H54 (cell line): Measurements from ENCODE around the gene AHI1.
"Not testable (repeated sequence)": the region's sequence is repeated elsewhere in the genome, so short reads cannot be mapped to it uniquely, and the experiment has no call there.

ENCODE experiments used
- DNase-seq: peaks from one replicate; pipeline ENCODE4 v3.0.0; 2011; ENCODE audit warnings: low spot score, mixed read lengths; ENCODE audit not compliant: insufficient read length
- FAIRE-seq: peaks from 3 replicates; lab custom pipeline; 2011; peaks lifted over from hg19 to GRCh38; lab: Jason Lieb, UNC
- POLR2A ChIP-seq: IDR thresholded peaks from 2 replicates; pipeline ENCODE4 v1.6.1; 2011; ENCODE audit warnings: low read depth, mild to moderate bottlenecking, low read length

AHI1 gene

DNA sequence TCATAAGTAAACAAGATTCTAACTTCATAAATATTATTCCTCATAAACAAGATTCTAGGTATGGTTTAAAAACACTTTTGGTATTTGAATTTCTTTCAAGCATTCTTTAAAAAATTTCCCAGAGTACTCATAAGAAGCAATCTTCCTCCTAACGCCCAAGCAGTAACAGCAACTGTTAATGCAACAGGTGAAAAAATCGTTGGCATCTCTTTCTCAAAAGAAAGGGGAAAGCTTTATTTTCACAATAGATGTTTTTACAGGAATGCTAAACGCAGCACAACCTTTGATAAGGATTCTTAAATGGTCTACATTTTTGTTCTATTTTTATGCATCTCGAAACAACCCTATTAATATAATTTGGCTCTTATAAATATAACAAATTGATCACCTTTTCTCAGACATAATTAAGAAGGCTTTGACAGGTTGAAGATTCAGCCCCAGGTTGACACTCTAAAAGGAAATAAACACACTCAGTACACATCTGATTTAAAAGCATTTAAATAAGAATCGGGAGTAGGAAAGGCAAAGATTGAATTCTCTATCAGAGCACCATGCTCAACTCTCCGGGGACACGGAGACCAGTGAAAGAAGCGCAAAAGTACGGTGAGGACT lies 634 bp downstream of the AHI1 start:
- no peak for DNase-seq
- FAIRE-seq = no peak
- no peak for TF ChIP-seq POLR2A

DNA sequence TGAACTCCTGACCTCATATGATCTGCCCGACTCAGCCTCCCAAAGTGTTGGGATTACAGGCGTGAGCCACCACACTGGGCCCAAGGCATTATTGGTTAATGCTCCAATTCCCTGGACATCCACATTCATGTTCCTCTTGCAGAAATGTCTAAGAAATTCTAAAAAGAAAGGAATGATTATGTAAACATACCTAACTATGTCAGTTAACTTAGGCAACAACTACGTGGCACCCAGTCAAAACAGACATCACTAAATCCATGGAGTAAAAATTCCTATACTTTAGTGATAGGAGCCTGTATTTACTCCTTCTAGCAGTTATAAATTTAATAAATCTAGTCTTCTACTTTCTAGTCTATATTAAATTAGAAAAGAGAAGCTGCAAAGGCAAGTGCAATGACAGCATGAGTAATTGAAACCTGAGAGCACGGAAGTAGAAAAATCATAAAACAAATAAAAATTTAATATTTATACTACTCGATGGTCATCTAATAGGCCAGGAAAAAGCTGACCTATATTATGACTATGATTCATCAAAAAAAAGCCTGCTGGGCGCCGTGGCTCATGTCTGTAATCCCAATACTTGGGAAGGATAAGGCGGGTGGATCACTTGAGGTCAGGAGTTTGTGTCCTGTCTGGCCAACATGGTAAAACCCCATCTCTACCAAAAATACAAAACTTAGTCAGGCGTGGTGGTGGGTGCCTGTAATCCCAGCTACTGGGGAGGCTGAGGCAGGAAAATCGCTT lies 4.2 kb downstream of the AHI1 start:
- no peak for FAIRE-seq
- no peak for TF ChIP-seq POLR2A
- no peak for DNase-seq

DNA sequence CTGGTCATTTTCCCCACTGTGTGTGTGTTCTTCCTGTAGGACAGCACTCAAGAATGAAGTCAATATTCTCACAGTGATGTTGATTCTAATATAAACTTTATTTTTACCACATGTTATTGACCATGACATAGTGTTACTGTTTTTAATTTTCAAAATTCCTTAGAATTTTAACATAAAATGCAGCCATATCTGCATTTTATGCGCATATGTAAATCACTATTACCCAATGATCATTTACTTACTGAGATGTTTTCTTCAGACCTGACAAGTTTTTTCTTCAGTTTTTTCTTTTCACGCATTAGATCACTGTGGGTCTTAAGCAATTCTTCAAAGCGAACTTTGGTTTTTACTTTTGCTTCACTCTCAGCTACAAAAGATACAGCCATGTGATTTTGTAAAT lies 7.2 kb downstream of the AHI1 start:
- DNase-seq (no peak), FAIRE-seq (no peak)
- TF ChIP-seq POLR2A = no peak

DNA sequence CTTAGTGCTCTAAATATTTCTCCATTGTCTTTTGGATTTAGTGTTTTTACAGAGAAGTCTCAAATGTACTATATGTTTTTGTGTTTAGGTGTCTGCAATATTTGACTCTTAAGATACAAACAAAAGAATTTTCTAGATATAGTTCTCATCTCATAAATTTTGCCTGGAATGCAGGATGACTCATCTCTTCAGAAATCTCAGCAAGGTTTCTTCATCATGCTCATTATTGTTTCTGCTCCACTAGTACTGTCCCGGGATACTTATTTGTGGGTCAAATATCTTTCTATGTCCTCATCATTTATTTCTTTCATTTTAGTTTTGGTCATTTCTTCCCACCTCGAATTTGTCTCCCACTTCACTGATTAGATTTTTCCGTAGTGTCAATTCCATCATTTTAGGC lies 9.5 kb downstream of the AHI1 start:
- TF ChIP-seq POLR2A = no peak
- FAIRE-seq (no peak), DNase-seq (no peak)

DNA sequence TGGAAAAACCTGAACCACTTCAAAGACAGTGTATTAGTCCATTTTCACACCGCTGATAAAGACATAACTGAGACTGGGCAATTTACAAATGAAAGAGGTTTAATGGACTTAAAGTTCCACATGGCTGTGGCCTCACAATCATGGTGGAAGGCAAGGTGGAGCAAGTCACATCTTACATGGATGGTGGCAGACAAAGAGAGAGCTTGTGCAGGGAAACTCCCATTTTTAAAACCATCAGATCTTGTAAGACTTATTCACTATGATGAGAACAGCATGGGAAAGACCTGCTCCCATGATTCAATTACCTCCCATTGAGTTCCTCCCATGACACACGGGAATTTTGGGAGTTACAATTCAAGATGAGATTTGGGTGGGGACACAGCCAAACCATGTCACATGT lies 13.6 kb downstream of the AHI1 start:
- not testable (repeated sequence) for DNase-seq, FAIRE-seq

DNA sequence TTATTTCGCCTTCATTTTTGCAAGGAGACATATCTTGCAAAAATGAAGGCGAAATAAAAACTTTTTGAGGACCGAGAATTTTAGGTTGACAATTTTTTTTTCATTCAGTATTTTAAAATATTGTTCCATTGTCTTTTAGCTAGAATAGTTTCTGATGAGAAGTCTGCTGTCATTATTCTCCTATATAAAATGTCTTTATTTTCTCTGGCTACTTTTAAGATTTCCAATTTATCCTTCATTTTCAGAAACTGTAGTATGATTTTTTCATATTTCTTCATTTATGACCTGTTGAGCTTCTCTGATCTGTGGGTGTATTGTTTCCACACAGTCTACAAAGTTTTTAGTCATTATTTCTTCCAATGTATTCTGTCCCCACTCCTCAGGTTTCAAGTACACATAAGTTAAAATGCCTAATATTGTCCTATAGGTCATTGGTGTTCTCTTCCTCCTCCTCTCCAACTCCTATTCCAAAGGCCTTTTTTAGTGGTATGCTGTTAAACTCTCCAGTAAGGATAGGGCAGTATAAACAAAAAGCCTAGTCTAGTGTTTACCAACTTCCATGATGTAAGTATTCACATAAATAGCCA lies 15.7 kb downstream of the AHI1 start:
- no peak for DNase-seq
- FAIRE-seq = no peak
- TF ChIP-seq POLR2A = no peak

DNA sequence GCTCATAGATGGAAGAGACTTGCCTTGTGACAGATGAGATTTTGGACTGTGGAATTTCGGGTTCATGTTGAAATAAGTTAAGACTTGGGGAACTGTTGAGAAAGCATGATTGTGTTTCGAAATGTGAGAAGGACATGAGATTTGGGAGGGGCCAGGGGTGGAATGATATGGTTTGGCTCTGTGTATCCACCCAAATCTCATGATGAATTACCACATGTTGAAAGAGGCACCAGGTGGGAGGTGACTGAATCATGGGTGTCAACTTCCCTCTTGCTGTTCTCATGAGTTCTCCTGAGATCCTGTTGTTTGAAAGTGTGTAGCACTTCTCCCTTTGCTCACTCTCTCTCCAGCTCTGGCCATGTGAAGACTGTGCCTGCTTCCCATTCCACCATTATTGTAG lies 17.9 kb downstream of the AHI1 start:
- no peak for FAIRE-seq
- no peak for TF ChIP-seq POLR2A

DNA sequence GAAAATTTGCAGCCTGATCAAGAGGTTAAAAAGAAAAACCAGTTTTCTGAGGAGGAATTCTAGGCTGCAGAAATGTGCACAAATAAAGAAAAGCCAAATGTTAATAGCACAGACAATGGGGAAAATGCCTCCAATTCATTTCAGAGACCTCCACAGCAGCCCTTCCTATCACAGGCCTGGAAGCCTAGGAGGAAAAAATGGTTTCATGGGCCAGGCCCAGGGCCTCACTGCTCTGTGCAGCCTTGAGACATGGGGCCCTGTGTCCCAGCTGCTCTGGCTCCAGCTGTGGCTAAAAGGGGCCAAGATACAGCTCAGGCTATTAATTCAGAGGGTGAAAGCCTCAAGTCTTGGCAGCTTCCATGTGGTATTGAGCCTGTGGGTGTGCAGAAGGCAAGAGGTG lies 18.9 kb downstream of the AHI1 start:
- no peak for FAIRE-seq
- TF ChIP-seq POLR2A = no peak
- no peak for DNase-seq

More for the DNA sequence above, 17.9 kb downstream of the AHI1 start:
- no peak for DNase-seq

DNA sequence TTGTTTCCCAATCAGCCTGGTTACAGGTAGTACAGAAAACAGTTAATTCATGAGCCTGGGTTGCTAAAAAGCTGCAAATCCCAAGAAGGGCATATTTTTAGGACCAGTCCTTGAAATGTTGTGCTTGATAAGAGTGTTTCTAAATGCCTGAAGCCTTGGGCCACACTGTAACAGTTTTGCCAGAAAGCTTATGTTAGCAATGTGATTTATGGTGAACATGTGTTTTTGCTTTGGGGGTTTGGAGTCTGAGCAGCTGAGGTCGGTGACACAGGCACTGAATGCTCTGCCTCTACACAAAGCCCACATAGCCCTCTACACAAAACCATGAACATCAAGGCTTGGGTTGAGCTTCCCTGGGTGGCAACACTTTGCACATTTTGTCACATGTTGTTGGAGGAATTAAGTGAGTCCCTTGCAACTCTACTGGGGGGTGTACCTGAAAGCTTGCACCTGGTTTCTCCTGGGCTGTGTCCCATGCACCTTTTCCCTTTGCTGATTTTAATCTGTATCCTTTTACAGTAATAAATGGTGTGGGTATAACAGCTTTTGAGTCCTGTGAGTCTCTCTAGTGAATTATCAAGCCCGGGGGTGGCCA lies 22.2 kb downstream of the AHI1 start:
- DNase-seq (no peak), FAIRE-seq (no peak)
- TF ChIP-seq POLR2A = no peak

DNA sequence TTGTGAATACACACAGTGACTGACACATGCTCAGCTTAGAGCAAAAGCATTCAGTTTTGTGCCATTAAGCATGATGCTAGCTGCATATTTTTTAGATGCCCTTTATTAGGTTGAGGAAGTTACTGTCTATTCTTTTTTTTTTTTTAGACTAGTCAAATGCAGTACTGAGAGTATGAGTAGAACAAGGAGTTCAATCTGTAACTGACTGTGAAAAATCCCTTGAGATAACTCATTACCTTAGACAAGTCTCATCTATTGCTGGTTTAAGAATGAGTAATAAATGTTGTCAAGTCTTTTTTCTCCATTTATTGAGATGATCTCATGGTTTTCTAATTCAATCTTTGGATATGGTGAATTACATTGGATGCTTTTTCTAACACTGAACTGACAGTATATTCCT lies 23.2 kb downstream of the AHI1 start:
- no peak for TF ChIP-seq POLR2A
- DNase-seq = no peak
- FAIRE-seq = no peak

DNA sequence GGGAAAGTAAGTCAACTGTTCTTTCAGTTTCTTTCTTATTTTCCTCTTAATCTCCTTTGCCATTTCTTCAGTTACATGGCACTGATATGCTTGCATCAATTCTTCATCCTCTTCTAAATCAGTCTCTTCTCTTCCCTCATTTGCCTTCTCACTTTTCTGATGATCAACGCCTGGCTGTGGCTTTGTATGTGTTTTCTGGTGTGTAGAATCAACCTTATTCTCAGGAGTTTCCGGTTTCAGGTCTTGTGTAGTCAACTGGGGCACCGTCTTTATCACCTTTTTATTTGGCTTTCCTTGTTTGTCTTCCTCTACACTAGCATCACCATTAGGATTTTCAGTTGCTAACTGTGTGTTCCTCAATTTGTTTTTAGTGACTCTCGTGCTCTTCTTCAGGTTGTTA lies 31.6 kb downstream of the AHI1 start:
- FAIRE-seq (no peak), DNase-seq (no peak)
- TF ChIP-seq POLR2A = no peak

DNA sequence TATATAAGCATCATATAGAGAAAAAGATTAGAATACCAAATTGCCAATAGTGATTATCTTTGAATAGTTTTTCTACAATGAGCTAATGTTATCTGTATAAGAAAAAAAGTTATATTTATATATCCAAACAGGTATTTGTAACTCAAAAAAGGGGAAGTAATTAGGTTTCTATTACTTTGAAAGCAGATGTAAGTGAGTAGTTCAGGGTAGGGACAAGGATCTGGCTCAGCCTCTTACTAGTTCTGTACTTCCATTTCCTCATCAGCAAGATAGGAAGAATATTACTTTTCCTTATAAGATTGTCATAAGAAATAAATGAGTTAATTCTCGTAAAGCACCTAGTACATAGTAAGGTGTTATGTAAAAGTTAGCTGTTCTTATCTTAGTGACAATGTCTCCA lies 32.2 kb downstream of the AHI1 start:
- TF ChIP-seq POLR2A = no peak
- no peak for FAIRE-seq

DNA sequence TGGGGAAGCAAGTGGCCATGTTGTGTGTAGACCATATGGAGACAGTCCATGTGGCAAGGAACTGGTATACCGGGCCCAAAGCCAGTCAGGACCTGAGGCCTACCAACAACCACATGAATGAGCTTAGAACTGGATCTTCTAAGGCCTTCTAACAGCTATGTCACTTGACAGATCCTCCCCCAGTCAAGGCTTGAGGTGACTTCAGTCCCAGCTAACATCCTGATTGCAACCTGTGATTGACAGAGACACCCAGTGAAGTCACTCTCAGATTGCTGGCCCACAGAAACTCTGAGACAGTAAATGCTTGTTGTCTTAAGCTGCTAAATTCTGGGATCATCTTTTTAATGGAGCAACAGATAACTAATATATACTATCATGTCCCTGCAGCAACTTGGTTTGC lies 32.9 kb downstream of the AHI1 start:
- no peak for FAIRE-seq

More for the DNA sequence above, 32.2 kb downstream of the AHI1 start:
- DNase-seq = no peak

DNA sequence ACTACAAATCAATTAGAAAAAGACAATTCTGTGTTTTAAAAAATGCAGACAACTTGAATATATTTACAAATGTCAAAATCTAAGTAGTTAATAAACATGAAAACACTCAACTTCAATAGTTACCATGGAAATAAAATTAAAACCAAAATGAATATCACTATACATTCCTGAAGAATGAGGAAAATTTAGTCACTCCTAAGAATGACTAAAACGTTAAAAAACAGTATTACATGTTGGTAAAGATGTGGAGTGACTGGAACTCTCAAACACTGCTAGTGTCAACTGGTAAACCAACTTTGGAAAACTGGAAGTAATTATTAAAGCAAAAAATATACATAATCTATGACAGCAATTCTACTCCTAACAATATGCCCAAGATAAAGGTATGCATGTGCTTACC lies 36.3 kb downstream of the AHI1 start:
- FAIRE-seq (no peak), DNase-seq (no peak)
- no peak for TF ChIP-seq POLR2A

More for the DNA sequence above, 32.9 kb downstream of the AHI1 start:
- no peak for DNase-seq
- TF ChIP-seq POLR2A = no peak

DNA sequence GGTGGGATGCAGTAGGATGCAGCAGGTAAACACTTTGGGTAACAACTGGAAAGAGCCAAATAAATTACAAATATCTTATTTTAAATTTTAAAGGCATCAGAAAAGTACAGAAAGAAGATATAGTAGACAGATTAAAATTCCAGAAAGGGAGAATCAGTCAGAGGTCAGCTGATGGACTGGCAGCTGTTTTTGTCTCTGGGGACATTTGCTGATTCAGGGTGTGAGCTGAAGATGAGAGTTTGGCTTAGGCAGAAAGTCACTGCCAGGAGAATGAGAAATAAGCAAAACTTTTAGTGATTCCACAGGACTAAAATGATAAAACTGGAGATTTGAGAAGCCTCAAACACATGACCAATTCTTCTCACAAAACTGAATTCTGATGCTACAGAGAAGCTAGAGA lies 39.5 kb downstream of the AHI1 start:
- FAIRE-seq = no peak
- TF ChIP-seq POLR2A = no peak
- no peak for DNase-seq
